SH-SY5Y (cell line): ENCODE data around the gene PRKCB.

Source experiments
- GATA2 ChIP-seq: IDR thresholded peaks from 2 replicates; pipeline ENCODE4 v1.6.1; 2011; ENCODE audit warnings: mild to moderate bottlenecking, low read depth, low read length
- GATA3 ChIP-seq: IDR thresholded peaks from 2 replicates; pipeline ENCODE4 v1.6.1; 2011; ENCODE audit warnings: low read depth, mild to moderate bottlenecking, low read length, moderate library complexity

DNA sequence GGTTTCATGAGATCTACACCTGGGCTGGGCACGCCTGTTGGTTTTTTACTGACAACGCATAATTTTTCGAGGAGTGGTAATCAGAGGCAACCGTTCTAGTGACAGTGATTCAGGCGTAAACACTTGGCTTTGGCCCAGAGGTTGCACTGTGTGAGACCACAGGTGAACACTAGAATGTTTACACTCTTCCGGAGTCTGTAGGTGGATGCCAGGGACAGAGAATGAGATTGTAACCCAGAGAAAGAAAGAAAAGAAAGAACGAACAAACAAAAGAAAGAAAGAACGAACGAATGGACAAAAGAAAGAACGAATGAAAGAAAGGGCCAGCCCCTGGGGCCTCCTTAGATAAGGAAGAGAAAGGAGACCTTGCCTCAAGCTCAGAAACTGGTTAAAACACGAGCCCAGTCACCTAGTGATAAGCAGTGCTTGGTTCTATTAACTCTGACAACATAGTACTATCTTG, 113.2 kb downstream of the PRKCB start:
- TF ChIP-seq GATA2 (no peak), GATA3 (no peak)
